Activated CD8-positive, alpha-beta T cell treated with anti-CD3 and anti-CD28 coated beads, Interleukin-2, amount 10 ng/mL, durations not matched to agents 7 days and 5 days (primary cell): ENCODE results near the gene ASPA. TPM values are rescaled to one million over a fixed set of nuclear protein-coding genes. Genes with fewer than 3 reads are reported as not detected.

ENCODE experiments used
- ATAC-seq: fragments of 150-1000 bp; cut with Tn5 transposase; one replicate; pipeline ENCODE4 v1.10.0; 2021; ENCODE audit warnings: moderate library complexity
- CTCF ChIA-PET: fragments of 350-600 bp; sonication (Branson Sonifier 250); formaldehyde crosslinking; loops from one replicate; lab custom pipeline; 2021; ENCODE audit warnings: antibody characterized with exemption; lab: Charles Lee
- POLR2A ChIA-PET: fragments of 350-600 bp; sonication (Branson Sonifier 250); formaldehyde crosslinking; loops from one replicate; lab custom pipeline; 2021; ENCODE audit warnings: antibody characterized with exemption; lab: Charles Lee
- DNase-seq: peaks from one replicate; pipeline ENCODE4 v3.0.0-alpha.2; 2020
- H3K27ac Mint-ChIP-seq: one replicate; pipeline ENCODE4 v1.8.0; 2021; ENCODE audit warnings: mild to moderate bottlenecking, mixed read lengths
- H3K27me3 Mint-ChIP-seq: one replicate; pipeline ENCODE4 v1.8.0; 2021; ENCODE audit warnings: low read depth, mixed read lengths
- H3K36me3 Mint-ChIP-seq: one replicate; pipeline ENCODE4 v1.8.0; 2021; ENCODE audit warnings: low read depth, mixed read lengths
- H3K4me1 Mint-ChIP-seq: one replicate; pipeline ENCODE4 v1.8.0; 2021; ENCODE audit warnings: low read depth, mixed read lengths
- H3K4me3 Mint-ChIP-seq: one replicate; pipeline ENCODE4 v1.8.0; 2021; ENCODE audit warnings: mild to moderate bottlenecking, mixed read lengths
- H3K9me3 Mint-ChIP-seq: one replicate; pipeline ENCODE4 v1.8.0; 2022; ENCODE audit warnings: mixed read lengths; ENCODE audit not compliant: insufficient read depth
- total RNA-seq, 2 experiments: library from RNA; stranded (reverse); gene quantifications; one replicate each; pipeline ENCODE4 v1.2.3, GENCODE V29; 2021

The ASPA gene
- total RNA-seq, 2 experiments from 2014 or later, result not detected

GRCh38 chr17:3475251-3475685 lies 529 bp upstream of the ASPA start:
- Mint-ChIP-seq H3K4me1 (no peaks in the 10 kb centered on the region), H3K27ac (no peak overlapping the region), H3K9me3 (no peaks in the 10 kb centered on the region), H3K27me3 (peaks cover 5% of the 10 kb centered on the region), H3K4me3 (no peak overlapping the region), H3K36me3 (no peaks in the 10 kb centered on the region)
- DNase-seq, result no peak
- no peak for ATAC-seq
- POLR2A ChIA-PET, result no interaction called here
- CTCF ChIA-PET, result no interaction called here

GRCh38 chr17:3479988-3480387 lies 4.2 kb downstream of the ASPA start:
- H3K36me3 Mint-ChIP-seq, result no peaks in the 10 kb centered on the region

GRCh38 chr17:3482852-3483251 lies 7.1 kb downstream of the ASPA start:
- Mint-ChIP-seq H3K27me3 (peaks cover 9% of the 10 kb centered on the region), H3K4me3 (no peak overlapping the region), H3K4me1 (no peaks in the 10 kb centered on the region), H3K36me3 (no peaks in the 10 kb centered on the region), H3K9me3 (no peaks in the 10 kb centered on the region), H3K27ac (no peak overlapping the region)
- DNase-seq (no peak), ATAC-seq (no peak)
- POLR2A ChIA-PET, result no interaction called here
- CTCF ChIA-PET, result no interaction called here

More at GRCh38 chr17:3479988-3480387, 4.2 kb downstream of the ASPA start:
- Mint-ChIP-seq H3K9me3 (no peaks in the 10 kb centered on the region), H3K4me3 (no peak overlapping the region), H3K27me3 (peaks cover 5% of the 10 kb centered on the region), H3K27ac (no peak overlapping the region), H3K4me1 (no peaks in the 10 kb centered on the region)
- no peak for DNase-seq
- CTCF ChIA-PET, result no interaction called here
- ATAC-seq, result no peak
- POLR2A ChIA-PET, result no interaction called here

- ATAC-seq (no peak), DNase-seq (no peak)
- Mint-ChIP-seq H3K9me3 (no peaks in the 10 kb centered on the region), H3K27ac (no peak overlapping the region), H3K4me3 (no peak overlapping the region), H3K36me3 (no peaks in the 10 kb centered on the region), H3K4me1 (no peaks in the 10 kb centered on the region), H3K27me3 (peaks cover 12% of the 10 kb centered on the region)
- ChIA-PET POLR2A (no interaction called here), CTCF (no interaction called here)
These were observed 9.8 kb downstream of the ASPA start for GRCh38 chr17:3485481-3486068.

GRCh38 chr17:3497101-3497500 lies 21.3 kb downstream of the ASPA start:
- DNase-seq (no peak), ATAC-seq (no peak)
- H3K27me3 Mint-ChIP-seq, result peaks cover 6% of the 10 kb centered on the region
- no peak overlapping the region for H3K27ac Mint-ChIP-seq
- no peaks in the 10 kb centered on the region for H3K36me3 Mint-ChIP-seq
- no peak overlapping the region for H3K4me3 Mint-ChIP-seq
- ChIA-PET POLR2A (no interaction called here), CTCF (no interaction called here)
- no peaks in the 10 kb centered on the region for H3K4me1 Mint-ChIP-seq
- H3K9me3 Mint-ChIP-seq, result no peaks in the 10 kb centered on the region

GRCh38 chr17:3501344-3501743 lies 25.5 kb downstream of the ASPA start:
- H3K9me3 Mint-ChIP-seq, result no peaks in the 10 kb centered on the region
- ATAC-seq (no peak), DNase-seq (no peak)
- H3K4me1 Mint-ChIP-seq, result no peaks in the 10 kb centered on the region
- H3K27ac Mint-ChIP-seq, result no peak overlapping the region
- no peak overlapping the region for H3K4me3 Mint-ChIP-seq
- ChIA-PET CTCF (no interaction called here), POLR2A (no interaction called here)
- no peaks in the 10 kb centered on the region for H3K36me3 Mint-ChIP-seq
- H3K27me3 Mint-ChIP-seq, result peaks cover 4% of the 10 kb centered on the region

GRCh38 chr17:3502466-3502865 lies 26.7 kb downstream of the ASPA start:
- DNase-seq (no peak), ATAC-seq (no peak)
- Mint-ChIP-seq H3K27ac (no peak overlapping the region), H3K36me3 (no peaks in the 10 kb centered on the region), H3K9me3 (no peaks in the 10 kb centered on the region), H3K4me1 (no peaks in the 10 kb centered on the region), H3K27me3 (peaks cover 4% of the 10 kb centered on the region), H3K4me3 (no peak overlapping the region)
- ChIA-PET CTCF (no interaction called here), POLR2A (no interaction called here)

- Mint-ChIP-seq H3K27me3 (peaks cover 4% of the 10 kb centered on the region), H3K27ac (no peak overlapping the region), H3K4me3 (no peak overlapping the region), H3K4me1 (no peaks in the 10 kb centered on the region), H3K36me3 (no peaks in the 10 kb centered on the region), H3K9me3 (no peaks in the 10 kb centered on the region)
- CTCF ChIA-PET, result no interaction called here
- ATAC-seq, result no peak
- no peak for DNase-seq
- POLR2A ChIA-PET, result no interaction called here
These were observed 27.5 kb downstream of the ASPA start for GRCh38 chr17:3503285-3503684.

- Mint-ChIP-seq H3K4me1 (no peaks in the 10 kb centered on the region), H3K36me3 (no peaks in the 10 kb centered on the region), H3K27ac (no peak overlapping the region), H3K27me3 (peaks cover 4% of the 10 kb centered on the region), H3K9me3 (no peaks in the 10 kb centered on the region), H3K4me3 (no peak overlapping the region)
- ChIA-PET POLR2A (no interaction called here), CTCF (no interaction called here)
- DNase-seq (no peak), ATAC-seq (no peak)
These were observed 29.2 kb downstream of the ASPA start for GRCh38 chr17:3505008-3505407.

- ATAC-seq (no peak), DNase-seq (no peak)
- H3K9me3 Mint-ChIP-seq, result no peaks in the 10 kb centered on the region
- no peak overlapping the region for H3K27ac Mint-ChIP-seq
- H3K27me3 Mint-ChIP-seq, result peaks cover 4% of the 10 kb centered on the region
- no peak overlapping the region for H3K4me3 Mint-ChIP-seq
- CTCF ChIA-PET, result no interaction called here
- no peaks in the 10 kb centered on the region for H3K4me1 Mint-ChIP-seq
- POLR2A ChIA-PET, result no interaction called here
- no peaks in the 10 kb centered on the region for H3K36me3 Mint-ChIP-seq
These were observed 30.3 kb downstream of the ASPA start for GRCh38 chr17:3506054-3506453.

GRCh38 chr17:3507071-3507470 lies 31.3 kb downstream of the ASPA start:
- Mint-ChIP-seq H3K4me1 (no peaks in the 10 kb centered on the region), H3K9me3 (no peaks in the 10 kb centered on the region)
- CTCF ChIA-PET, result no interaction called here

GRCh38 chr17:3507869-3508268 lies 32.1 kb downstream of the ASPA start:
- Mint-ChIP-seq H3K4me3 (no peak overlapping the region), H3K4me1 (no peaks in the 10 kb centered on the region), H3K9me3 (no peaks in the 10 kb centered on the region), H3K36me3 (no peaks in the 10 kb centered on the region), H3K27ac (no peak overlapping the region), H3K27me3 (no peaks in the 10 kb centered on the region)
- DNase-seq, result no peak
- ATAC-seq, result no peak
- ChIA-PET CTCF (no interaction called here), POLR2A (no interaction called here)

More at GRCh38 chr17:3507071-3507470, 31.3 kb downstream of the ASPA start:
- DNase-seq (no peak), ATAC-seq (no peak)
- H3K27ac Mint-ChIP-seq, result no peak overlapping the region
- H3K27me3 Mint-ChIP-seq, result no peaks in the 10 kb centered on the region
- POLR2A ChIA-PET, result no interaction called here
- no peak overlapping the region for H3K4me3 Mint-ChIP-seq
- no peaks in the 10 kb centered on the region for H3K36me3 Mint-ChIP-seq

- DNase-seq (no peak), ATAC-seq (no peak)
- ChIA-PET POLR2A (no interaction called here), CTCF (no interaction called here)
- Mint-ChIP-seq H3K36me3 (no peaks in the 10 kb centered on the region), H3K9me3 (no peaks in the 10 kb centered on the region), H3K27ac (no peak overlapping the region), H3K27me3 (no peaks in the 10 kb centered on the region), H3K4me3 (no peak overlapping the region), H3K4me1 (no peaks in the 10 kb centered on the region)
These were observed 34.3 kb downstream of the ASPA start for GRCh38 chr17:3510090-3510489.
